ENCODE data around the gene ASAP2. TPM values are rescaled to one million over a fixed set of nuclear protein-coding genes. Genes with fewer than 3 reads are reported as not detected.

Gene ASAP2
- total RNA-seq, 2 donors from 2014 or later, result not detected

DNA sequence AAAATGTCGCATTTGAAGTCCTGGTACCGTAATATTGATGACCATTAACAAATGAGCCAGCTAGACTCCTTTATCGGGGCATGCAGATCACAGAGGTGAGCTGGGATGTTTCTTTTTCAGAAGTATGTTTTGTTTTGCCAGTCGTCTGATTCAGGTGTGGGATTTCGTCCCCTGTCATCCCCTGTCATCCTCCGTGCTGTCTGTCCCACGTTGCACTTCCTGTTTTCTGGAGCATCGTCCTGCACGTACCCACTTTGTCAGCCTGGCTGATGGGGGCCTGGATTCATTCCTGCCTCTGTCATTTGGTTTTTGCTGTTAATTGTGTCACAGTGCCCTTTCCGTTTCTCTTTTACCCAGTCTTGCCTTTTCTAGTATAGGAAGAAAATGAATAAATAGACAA is 72.8 kb downstream of the ASAP2 start:
- no peaks in the 10 kb centered on the region for H3K9me3 Mint-ChIP-seq
- H3K4me1 Mint-ChIP-seq (ENCODE audit: low read depth in 2 of 2), result no peaks in the 10 kb centered on the region

GRCh38 chr2:9280224-9280623 is 73.6 kb downstream of the ASAP2 start:
- H3K27me3 Mint-ChIP-seq, result peaks cover 6 to 13% of the 10 kb centered on the region in 2 donors

More for the DNA sequence above, 72.8 kb downstream of the ASAP2 start:
- Mint-ChIP-seq H3K4me3 (no peak overlapping the region), H3K27ac (no peak overlapping the region), H3K27me3 (peaks cover 6 to 18% of the 10 kb centered on the region in 2 donors), H3K36me3 (no peaks in the 10 kb centered on the region)
- DNase-seq (ENCODE audit: low spot score) (no peak), ATAC-seq (no peak)

DNA sequence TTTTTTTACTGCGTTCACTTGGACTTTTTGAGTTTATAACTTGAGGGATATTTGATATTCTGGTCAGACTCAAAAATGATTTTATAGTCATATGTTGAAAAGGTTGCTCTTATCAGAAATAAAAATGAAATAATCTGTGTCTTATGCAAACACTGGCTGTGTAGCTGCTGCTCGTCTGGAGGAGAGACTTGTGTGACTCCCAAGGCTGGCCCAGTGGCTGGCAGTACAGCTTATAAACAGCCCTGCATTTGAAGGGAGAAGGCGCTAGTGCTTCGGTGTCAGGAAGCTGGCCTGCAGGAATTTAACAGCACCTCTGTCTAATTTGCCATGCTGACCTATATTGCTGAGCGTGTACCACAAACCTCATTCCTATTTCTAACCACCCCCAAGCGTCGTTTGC is 74.5 kb downstream of the ASAP2 start:
- no peaks in the 10 kb centered on the region for H3K36me3 Mint-ChIP-seq
- ATAC-seq, result no peak
- no peak for DNase-seq (ENCODE audit: low spot score)
- H3K4me3 Mint-ChIP-seq, result no peak overlapping the region
- no peaks in the 10 kb centered on the region for H3K4me1 Mint-ChIP-seq (ENCODE audit: low read depth in 2 of 2)
- peaks cover 4 to 8% of the 10 kb centered on the region in 2 donors for H3K27me3 Mint-ChIP-seq
- H3K9me3 Mint-ChIP-seq, result no peaks in the 10 kb centered on the region
- no peak overlapping the region for H3K27ac Mint-ChIP-seq

More at GRCh38 chr2:9280224-9280623, 73.6 kb downstream of the ASAP2 start:
- Mint-ChIP-seq H3K9me3 (no peaks in the 10 kb centered on the region), H3K4me3 (no peak overlapping the region), H3K36me3 (no peaks in the 10 kb centered on the region), H3K4me1 (ENCODE audit: low read depth in 2 of 2) (no peaks in the 10 kb centered on the region), H3K27ac (no peak overlapping the region)
- ATAC-seq (no peak), DNase-seq (ENCODE audit: low spot score) (no peak)

- Mint-ChIP-seq H3K36me3 (no peaks in the 10 kb centered on the region), H3K4me1 (ENCODE audit: low read depth in 2 of 2) (no peaks in the 10 kb centered on the region), H3K27me3 (peaks cover 4 to 13% of the 10 kb centered on the region in 2 donors), H3K27ac (no peak overlapping the region), H3K4me3 (no peak overlapping the region), H3K9me3 (no peaks in the 10 kb centered on the region)
- ATAC-seq (no peak), DNase-seq (ENCODE audit: low spot score) (no peak)
Measured at GRCh38 chr2:9282128-9283112, 75.8 kb downstream of the ASAP2 start.

DNA sequence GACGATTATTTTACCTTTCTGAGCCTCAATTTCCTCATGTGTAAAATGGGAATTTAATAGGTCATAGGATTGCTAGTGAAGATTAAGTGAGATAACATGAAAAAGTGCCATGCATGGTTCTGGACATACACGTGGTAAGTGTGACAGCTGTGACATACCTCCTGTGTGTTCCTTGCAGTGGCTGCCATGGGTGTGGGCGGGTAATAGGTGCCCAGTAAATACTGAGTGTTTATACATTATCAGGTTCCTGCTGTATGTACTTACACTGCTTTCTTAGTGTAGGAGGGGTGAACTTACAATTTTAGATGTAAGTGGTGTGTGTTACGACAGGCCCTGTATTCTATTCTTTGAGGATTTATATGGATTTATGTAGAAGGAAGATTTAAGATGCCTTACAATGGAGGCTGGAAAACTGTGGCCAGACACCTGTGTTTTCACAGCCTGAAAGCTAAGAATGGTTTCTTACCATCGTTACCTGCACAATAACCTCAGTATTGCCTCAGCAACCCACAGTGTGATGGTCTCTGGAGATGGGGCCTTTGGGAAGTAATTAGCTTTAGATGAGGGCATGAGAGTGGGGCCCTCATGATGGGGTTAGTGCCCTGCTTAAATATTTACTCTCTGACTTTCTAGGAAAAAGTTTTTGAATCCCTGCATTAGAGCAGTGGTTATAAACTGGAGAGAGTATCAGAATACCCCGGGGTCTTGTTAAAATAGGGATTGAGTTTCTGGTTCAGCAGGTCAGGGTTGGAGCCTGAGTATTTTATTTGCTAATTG is 78.1 kb downstream of the ASAP2 start:
- DNase-seq (ENCODE audit: low spot score), result no peak
- Mint-ChIP-seq H3K27ac (no peak overlapping the region), H3K36me3 (no peaks in the 10 kb centered on the region), H3K9me3 (no peaks in the 10 kb centered on the region), H3K4me1 (ENCODE audit: low read depth in 2 of 2) (no peaks in the 10 kb centered on the region), H3K4me3 (no peak overlapping the region), H3K27me3 (peaks cover 14 to 16% of the 10 kb centered on the region in 2 donors)
- ATAC-seq, result no peak

DNA sequence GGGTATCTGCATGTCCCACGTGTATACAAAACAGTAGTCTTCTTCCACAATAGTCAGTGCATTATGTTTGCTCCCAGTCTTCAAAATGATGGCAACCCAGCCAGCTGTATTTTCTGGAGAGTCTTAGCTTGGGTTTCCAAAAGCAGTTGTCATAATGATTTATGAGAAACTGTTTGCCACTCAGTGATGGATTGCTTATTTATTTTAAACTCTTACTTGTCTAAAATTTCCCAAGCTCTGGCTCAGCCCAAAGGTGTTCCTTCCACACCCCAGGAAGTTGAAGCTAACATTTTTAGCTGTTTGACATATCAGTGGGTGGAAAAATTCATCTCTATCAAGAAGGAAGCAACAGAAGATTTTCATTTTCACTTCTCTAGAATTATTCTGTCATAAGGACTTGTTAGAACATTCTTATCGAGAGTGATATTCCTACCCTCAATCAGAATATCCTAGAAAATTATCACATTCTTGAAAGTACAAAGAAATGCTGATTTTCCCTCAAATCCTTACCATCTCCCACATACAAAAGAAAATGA is 78.8 kb downstream of the ASAP2 start:
- Mint-ChIP-seq H3K27me3 (peaks cover 14 to 16% of the 10 kb centered on the region in 2 donors), H3K4me3 (no peak overlapping the region), H3K9me3 (no peaks in the 10 kb centered on the region), H3K4me1 (ENCODE audit: low read depth in 2 of 2) (no peaks in the 10 kb centered on the region), H3K36me3 (no peaks in the 10 kb centered on the region), H3K27ac (no peak overlapping the region)
- DNase-seq (ENCODE audit: low spot score), result no peak
- ATAC-seq, result no peak

DNA sequence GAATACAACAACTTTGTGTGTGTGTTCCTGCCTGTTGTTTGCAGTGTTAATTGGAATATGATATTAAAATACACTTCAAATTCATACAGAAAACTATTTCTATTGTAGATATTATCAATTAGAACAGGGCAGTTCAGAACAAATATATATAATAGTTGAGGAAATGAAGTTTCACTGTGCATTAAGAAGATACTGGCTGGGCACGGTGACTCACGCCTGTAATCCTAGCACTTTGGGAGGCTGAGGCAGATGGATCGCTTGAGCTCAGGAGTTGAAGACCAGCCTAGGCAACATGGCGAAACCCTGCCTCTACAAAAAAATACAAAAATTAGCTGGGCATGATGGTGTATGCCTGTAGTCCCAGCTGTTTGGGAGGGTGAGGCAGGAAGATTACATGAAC is 79.3 kb downstream of the ASAP2 start:
- ATAC-seq (no peak), DNase-seq (ENCODE audit: low spot score) (no peak)
- H3K27me3 Mint-ChIP-seq, result peaks cover 14 to 17% of the 10 kb centered on the region in 2 donors
- H3K9me3 Mint-ChIP-seq, result no peaks in the 10 kb centered on the region
- no peak overlapping the region for H3K4me3 Mint-ChIP-seq
- H3K36me3 Mint-ChIP-seq, result no peaks in the 10 kb centered on the region
- H3K4me1 Mint-ChIP-seq (ENCODE audit: low read depth in 2 of 2), result no peaks in the 10 kb centered on the region
- H3K27ac Mint-ChIP-seq, result no peak overlapping the region

DNA sequence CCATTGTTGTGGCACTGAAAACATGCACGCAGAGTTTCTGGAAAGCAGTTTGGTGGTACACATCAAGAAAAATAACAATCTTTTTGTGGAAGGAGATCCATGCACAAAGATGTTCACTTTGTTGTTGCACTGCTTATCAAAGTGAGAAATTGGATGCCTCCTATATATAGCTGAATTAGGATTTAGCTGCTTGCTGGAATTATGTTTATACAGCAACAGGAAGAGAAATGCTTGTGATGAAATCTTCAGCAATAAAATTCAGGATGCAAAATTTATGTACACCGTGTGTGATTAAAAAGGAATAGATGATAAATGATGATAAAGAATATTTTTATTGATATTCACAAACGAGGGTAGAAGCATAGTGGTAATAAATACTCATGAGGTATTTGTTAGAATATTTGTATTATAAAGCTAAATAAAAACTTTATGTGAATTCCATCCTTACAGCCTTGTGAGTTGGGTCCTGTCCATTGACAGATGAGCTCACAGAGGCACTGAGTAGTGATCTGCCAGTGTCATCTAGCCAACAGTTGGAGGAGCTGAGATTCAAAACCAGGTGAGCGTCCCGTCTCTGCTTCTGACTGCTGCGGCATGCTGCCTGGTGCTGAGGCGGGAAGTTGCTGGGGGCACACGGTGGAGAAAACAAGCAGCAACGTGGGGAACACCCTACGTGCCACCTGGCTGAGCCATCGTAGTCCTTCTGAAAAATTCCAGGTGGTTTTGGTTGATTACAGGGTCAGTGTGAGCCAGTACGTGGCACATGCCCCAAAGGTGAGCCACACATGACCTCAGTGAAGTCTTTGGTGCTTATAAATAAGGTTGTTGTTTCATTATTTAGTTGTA is 80.2 kb downstream of the ASAP2 start:
- peaks cover 18 to 22% of the 10 kb centered on the region in 2 donors for H3K27me3 Mint-ChIP-seq
- H3K4me1 Mint-ChIP-seq (ENCODE audit: low read depth in 2 of 2), result no peaks in the 10 kb centered on the region
- no peak for ATAC-seq
- H3K36me3 Mint-ChIP-seq, result no peaks in the 10 kb centered on the region
- no peak overlapping the region for H3K27ac Mint-ChIP-seq
- H3K4me3 Mint-ChIP-seq, result no peak overlapping the region
- DNase-seq (ENCODE audit: low spot score), result no peak
- no peaks in the 10 kb centered on the region for H3K9me3 Mint-ChIP-seq

DNA sequence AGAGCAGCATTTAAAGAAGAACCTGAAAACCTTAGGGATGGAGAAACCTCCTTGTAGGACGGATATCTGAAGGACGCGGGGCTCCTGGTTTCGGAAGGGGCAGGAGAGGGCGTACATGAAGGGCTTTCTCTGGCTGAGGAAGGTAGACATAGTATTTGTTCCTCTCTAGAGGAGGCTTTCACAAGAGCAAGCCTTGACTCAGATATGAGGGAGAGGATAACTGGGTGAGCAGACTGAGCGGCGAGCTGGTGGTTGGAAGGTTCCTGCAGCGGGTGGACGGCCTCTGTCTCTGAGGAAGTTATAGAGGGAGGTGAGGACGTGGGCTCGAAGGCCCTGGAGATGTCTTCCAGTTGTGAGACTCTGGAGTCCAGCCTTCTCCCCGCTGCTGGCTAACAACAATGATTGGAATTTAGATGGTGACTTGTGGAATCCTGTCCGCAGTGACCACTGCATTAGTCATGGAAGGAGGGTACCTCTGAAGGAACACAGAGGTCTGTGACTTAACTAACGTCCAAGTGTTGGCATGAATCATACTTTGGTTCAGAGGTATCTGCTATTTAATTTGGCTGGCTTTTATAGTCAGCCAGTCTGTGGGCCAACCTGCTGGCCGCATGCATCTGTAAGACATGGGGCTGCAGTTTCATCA is 80.9 kb downstream of the ASAP2 start:
- H3K4me1 Mint-ChIP-seq (ENCODE audit: low read depth in 2 of 2), result no peaks in the 10 kb centered on the region
- ATAC-seq (peak in 1 of 2 donors; percentile 32), DNase-seq (ENCODE audit: low spot score) (no peak)
- H3K27ac Mint-ChIP-seq, result no peak overlapping the region
- H3K4me3 Mint-ChIP-seq, result no peak overlapping the region
- peaks cover 18 to 22% of the 10 kb centered on the region in 2 donors for H3K27me3 Mint-ChIP-seq
- no peaks in the 10 kb centered on the region for H3K36me3 Mint-ChIP-seq
- no peaks in the 10 kb centered on the region for H3K9me3 Mint-ChIP-seq

DNA sequence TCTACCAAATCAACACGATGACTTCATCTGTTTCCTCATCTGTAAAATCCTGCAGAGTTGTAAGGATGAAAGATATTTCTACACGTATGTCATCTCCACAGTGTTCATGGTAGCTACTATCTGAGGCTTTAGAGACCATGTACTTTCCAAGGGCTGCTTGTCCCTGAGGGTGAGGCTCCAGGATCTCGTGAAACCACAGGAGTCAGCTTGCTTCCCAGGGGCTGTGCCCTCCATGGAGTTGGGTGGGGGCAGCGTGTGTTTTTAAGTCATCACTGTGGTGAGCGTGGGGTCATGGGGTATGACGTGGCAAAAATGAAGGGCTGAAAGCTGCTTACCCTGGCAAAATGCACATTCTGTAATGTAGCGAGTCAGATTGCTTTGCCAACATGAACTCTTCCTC is 81.6 kb downstream of the ASAP2 start:
- Mint-ChIP-seq H3K9me3 (no peaks in the 10 kb centered on the region), H3K27ac (no peak overlapping the region), H3K4me1 (ENCODE audit: low read depth in 2 of 2) (no peaks in the 10 kb centered on the region), H3K36me3 (no peaks in the 10 kb centered on the region), H3K4me3 (no peak overlapping the region), H3K27me3 (peaks cover 14 to 26% of the 10 kb centered on the region in 2 donors)
- DNase-seq (ENCODE audit: low spot score), result no peak
- no peak for ATAC-seq

DNA sequence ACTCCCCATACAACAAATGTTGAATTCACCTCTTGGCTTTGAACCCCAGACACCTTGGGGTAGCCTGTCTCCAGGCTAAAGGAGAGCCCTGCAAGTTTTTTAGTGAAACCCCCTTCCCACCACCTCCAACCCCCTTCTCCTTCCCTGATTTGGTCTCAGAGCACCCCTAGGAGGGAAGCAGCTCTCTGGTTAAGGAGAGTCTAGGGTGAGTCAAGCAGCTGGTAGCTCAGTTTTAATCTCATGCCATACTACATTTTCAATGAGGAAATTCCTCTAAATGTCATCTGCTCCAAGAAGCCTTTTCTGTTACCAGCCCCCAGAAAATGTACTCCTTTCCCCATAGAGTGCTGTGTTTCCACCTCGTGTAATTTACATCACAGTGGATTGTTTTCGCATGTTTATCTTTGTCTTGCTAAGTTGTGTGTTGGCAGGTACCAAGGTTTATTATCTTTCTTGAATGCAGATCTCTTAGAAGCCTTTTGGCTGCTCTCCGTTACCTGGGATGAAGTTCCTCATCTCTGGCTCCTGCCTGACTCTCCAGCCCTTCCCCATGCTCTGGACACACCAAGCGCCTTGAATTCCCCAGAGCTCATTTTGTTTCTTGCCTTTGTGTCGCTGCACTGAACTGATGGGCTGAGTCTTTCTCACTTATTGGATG is 82.2 kb downstream of the ASAP2 start:
- no peak overlapping the region for H3K27ac Mint-ChIP-seq
- no peaks in the 10 kb centered on the region for H3K4me1 Mint-ChIP-seq (ENCODE audit: low read depth in 2 of 2)
- H3K4me3 Mint-ChIP-seq, result no peak overlapping the region
- DNase-seq (ENCODE audit: low spot score) (no peak), ATAC-seq (no peak)
- H3K27me3 Mint-ChIP-seq, result peaks cover 14 to 29% of the 10 kb centered on the region in 2 donors
- H3K9me3 Mint-ChIP-seq, result no peaks in the 10 kb centered on the region
- no peaks in the 10 kb centered on the region for H3K36me3 Mint-ChIP-seq

GRCh38 chr2:9291331-9291730 is 84.7 kb downstream of the ASAP2 start:
- Mint-ChIP-seq H3K4me3 (no peak overlapping the region), H3K9me3 (no peaks in the 10 kb centered on the region), H3K36me3 (no peaks in the 10 kb centered on the region), H3K4me1 (ENCODE audit: low read depth in 2 of 2) (no peaks in the 10 kb centered on the region), H3K27me3 (peaks cover 17 to 38% of the 10 kb centered on the region in 2 donors), H3K27ac (no peak overlapping the region)
- DNase-seq (ENCODE audit: low spot score) (no peak), ATAC-seq (no peak)

Measured in natural killer cell treated with Interleukin-12 subunit alpha and Interleukin-12 subunit beta and Interleukin-15 and Interleukin-18, amount 100 ng/mL, for 72 hours (primary cell).